Small intestine (tissue), 7 donors: Measurements from ENCODE around the gene SPATA31C1. TPM values are rescaled to one million over a fixed set of nuclear protein-coding genes. Genes with fewer than 3 reads are reported as not detected.
A peak's percentile ranks its signal among the peaks of the same experiment; 100 is the strongest.

ENCODE experiments used
- DNase-seq, 2 donors: peaks; one replicate each; pipeline versions ENCODE4 v3.0.0 to v3.0.0-alpha.2; 2013
- FAIRE-seq: peaks from 2 replicates; lab custom pipeline; 2012; peaks lifted over from hg19 to GRCh38; lab: Jason Lieb, UNC
- H3K27ac ChIP-seq, 3 donors: one replicate each; pipeline ENCODE4 v1.5.1; 2013; ENCODE audit warnings: low read length in 2 of 3, mild to moderate bottlenecking in 2 of 3, control low read depth in 1 of 3, inconsistent platforms in 1 of 3, low read depth in 1 of 3, moderate library complexity in 1 of 3
- H3K27me3 ChIP-seq, 3 donors: one replicate each; pipeline ENCODE4 v1.6.1; 2013; ENCODE audit warnings: low read length in 3 of 3, inconsistent platforms in 1 of 3; ENCODE audit not compliant: control insufficient read depth in 3 of 3, insufficient read depth in 3 of 3
- H3K36me3 ChIP-seq, 3 donors: one replicate each; pipeline ENCODE4 v1.6.1; 2013; ENCODE audit warnings: low read length in 3 of 3, inconsistent platforms in 1 of 3, low read depth in 1 of 3, mild to moderate bottlenecking in 1 of 3, moderate library complexity in 1 of 3; ENCODE audit not compliant: control insufficient read depth in 3 of 3, insufficient read depth in 2 of 3
- H3K4me1 ChIP-seq, 3 donors: one replicate each; pipeline ENCODE4 v1.6.1; 2013; ENCODE audit warnings: low read length in 2 of 3, inconsistent platforms in 1 of 3, low read depth in 1 of 3, mild to moderate bottlenecking in 1 of 3, moderate library complexity in 1 of 3; ENCODE audit not compliant: control insufficient read depth in 3 of 3, insufficient read depth in 2 of 3
- H3K4me3 ChIP-seq, 3 donors: one replicate each; pipeline ENCODE4 v1.5.1; 2013; ENCODE audit warnings: low read length in 3 of 3, control low read depth in 1 of 3, inconsistent platforms in 1 of 3, low read depth in 1 of 3, mild to moderate bottlenecking in 1 of 3, moderate library complexity in 1 of 3
- H3K9me3 ChIP-seq, 2 donors: one replicate each; pipeline ENCODE4 v1.6.1; 2013; ENCODE audit warnings: low read depth in 1 of 2, low read length in 1 of 2; ENCODE audit not compliant: control insufficient read depth in 2 of 2, insufficient read depth in 1 of 2
- WGBS, 3 donors: extraction: QIAGEN DNeasy Blood & Tissue Kit; methylation state at CpG; one replicate each; pipeline ENCODE4 v1.1.7; 2013; 5-methylcytosine and 5-hydroxymethylcytosine counted together
- polyA plus RNA-seq, 4 donors: library from polyadenylated mRNA; stranded (reverse) in 3 of 4; unstranded in 1 of 4; fragments of 200-250 nt in 3 of 4; fragments of 120-200 nt in 1 of 4; gene quantifications; one replicate each; pipeline versions ENCODE4 v1.2.1 to v1.2.3, GENCODE V29; 2013
- donor health status: healthy with polysubstance abuse.
- donor health status: control.
- donor health status: control.
- donor health status: Bipolar disorder and iron deficiency.
- donor health status: healthy.

The SPATA31C1 gene
- polyA plus RNA-seq, 4 donors, result 0.13 TPM; not detected in 3

DNA sequence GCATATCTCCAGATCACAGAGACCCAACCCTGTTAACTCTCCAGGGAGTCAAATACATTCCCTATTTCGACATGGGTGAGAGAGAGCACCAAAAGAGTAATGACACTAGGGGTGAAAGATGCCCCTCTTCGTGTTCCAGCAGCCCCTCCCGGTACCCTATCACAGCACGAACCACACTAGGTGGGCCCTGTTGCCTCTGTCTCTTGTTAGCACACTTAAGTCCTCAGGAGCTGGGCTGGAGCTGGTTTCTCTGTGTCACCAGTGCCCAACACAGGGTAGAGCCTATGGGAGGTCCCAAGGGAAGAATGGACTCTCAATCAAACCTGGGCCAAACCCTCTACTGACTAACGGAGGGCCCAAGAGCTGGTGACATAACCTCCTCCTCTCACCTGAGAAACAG is 55.4 kb downstream of the SPATA31C1 start:
- Histone ChIP-seq H3K4me3 (peak overlapping the region in 1 of 3 donors; percentile 96), H3K36me3 (peaks cover 0 to 42% (median 0%) of the 10 kb centered on the region in 3 donors), H3K9me3 (no peaks in the 10 kb centered on the region), H3K4me1 (peaks cover 0 to 3% (median 2%) of the 10 kb centered on the region in 3 donors), H3K27me3 (no peaks in the 10 kb centered on the region), H3K27ac (no peak overlapping the region)
- FAIRE-seq (no peak), DNase-seq (no peak)
- 83 to 87% (median 87%) methylated on average over 5 of the region's 5 CpGs for WGBS, 3 donors

Other genes with a start within 250 kb of the SPATA31C1 start
- 100 to 1,000 TPM in 1 of 4 donors, 10 to 100 TPM in 3; 21.0 to 108 (median 57.1) TPM for gene CTSL, start 191.8 kb upstream of the SPATA31C1 start, polyA plus RNA-seq
- gene SPATA31E1, start 35.1 kb upstream of the SPATA31C1 start, polyA plus RNA-seq, result under 1 TPM in 1 of 4 donors, not detected in 3; 0.74 TPM
- 10 to 100 TPM in 1 of 4 donors, 1 to 10 TPM in 3; 4.7 to 15.1 (median 8.3) TPM for gene CDK20, start 56.6 kb downstream of the SPATA31C1 start, polyA plus RNA-seq
- under 1 TPM in 1 of 4 donors, not detected in 3; 0.04 TPM for gene SPATA31C2, start 220.5 kb downstream of the SPATA31C1 start, polyA plus RNA-seq